Body of pancreas (tissue), 4 donors: ENCODE results near the gene METTL21C.

ENCODE experiments used
- POLR2A ChIP-seq, 3 donors: fragments of 450-650 bp; IDR thresholded peaks; one replicate each; pipeline ENCODE4 v1.6.1; 2016; ENCODE audit warnings: antibody characterized with exemption in 3 of 3, mild to moderate bottlenecking in 2 of 3
- TF ChIP-seq, protein P1 (sequence below), 7 experiments: fragments of 450-650 bp in 4 of 7; fragments of 200-600 bp in 3 of 7; sonication (generic) in 3 of 7; IDR thresholded peaks; one replicate each; pipeline ENCODE4 v1.5.1; 2016 to 2019; ENCODE audit warnings: antibody characterized with exemption in 7 of 7

DNA sequence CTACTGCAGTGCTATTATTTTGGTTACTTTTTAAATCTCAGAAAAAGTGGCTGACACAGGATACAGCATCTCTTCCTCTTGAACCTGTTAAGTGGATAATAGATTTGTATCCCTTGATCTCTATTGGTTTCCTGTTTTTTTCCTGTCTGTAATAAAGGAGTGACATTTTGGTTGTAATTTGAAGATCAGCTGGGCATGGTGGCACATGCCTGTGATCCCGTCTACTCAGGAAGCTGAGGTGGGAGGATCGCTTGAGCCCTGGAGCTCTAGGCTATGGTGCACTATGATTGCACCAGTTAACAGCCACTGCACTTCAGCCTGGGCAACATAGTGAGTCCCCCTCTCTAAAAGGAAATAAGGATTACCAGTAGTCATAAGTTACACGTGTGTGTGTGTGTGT lies 46.8 kb downstream of the METTL21C start:
- TF ChIP-seq, protein P1, sequence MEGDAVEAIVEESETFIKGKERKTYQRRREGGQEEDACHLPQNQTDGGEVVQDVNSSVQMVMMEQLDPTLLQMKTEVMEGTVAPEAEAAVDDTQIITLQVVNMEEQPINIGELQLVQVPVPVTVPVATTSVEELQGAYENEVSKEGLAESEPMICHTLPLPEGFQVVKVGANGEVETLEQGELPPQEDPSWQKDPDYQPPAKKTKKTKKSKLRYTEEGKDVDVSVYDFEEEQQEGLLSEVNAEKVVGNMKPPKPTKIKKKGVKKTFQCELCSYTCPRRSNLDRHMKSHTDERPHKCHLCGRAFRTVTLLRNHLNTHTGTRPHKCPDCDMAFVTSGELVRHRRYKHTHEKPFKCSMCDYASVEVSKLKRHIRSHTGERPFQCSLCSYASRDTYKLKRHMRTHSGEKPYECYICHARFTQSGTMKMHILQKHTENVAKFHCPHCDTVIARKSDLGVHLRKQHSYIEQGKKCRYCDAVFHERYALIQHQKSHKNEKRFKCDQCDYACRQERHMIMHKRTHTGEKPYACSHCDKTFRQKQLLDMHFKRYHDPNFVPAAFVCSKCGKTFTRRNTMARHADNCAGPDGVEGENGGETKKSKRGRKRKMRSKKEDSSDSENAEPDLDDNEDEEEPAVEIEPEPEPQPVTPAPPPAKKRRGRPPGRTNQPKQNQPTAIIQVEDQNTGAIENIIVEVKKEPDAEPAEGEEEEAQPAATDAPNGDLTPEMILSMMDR (IDR thresholded peaks at IDR 0.05) = no peak
- TF ChIP-seq POLR2A (IDR thresholded peaks at IDR 0.05) = no peak
